8988T (cell line): ENCODE results near the gene DLX2.

Experiments used
- DNase-seq: peaks from one replicate; pipeline ENCODE4 v3.0.0; 2011

DLX2 gene

DNA sequence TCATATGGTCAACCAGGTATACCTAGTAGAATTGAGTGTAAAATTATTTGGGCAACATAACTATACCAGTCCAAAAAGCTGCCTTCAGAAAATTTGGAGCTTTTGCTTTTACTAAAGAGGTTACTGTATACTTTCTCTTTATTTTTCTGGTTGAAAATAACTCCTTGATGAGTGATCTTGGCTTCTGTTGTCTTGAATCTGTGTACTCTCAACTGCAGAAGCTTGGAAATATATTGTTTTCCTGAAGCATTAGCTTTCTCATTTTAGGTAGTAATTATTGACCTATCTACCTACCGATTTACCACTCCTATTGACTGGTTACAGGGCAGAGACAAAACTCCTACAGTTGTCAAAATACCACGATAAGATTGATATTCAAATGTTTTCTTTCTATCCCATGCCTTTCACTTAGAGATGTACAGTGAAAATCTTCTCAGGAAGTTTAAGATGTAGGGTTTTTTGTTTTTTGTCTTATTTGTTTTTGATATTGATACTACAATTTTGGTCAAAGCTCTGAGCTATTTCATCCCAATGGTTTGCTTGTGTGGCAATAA is 53.1 kb downstream of the DLX2 start:
- DNase-seq = no peak
